Natural killer cell (primary cell): Measurements from ENCODE around the gene SEMA6A. TPM values are rescaled to one million over a fixed set of nuclear protein-coding genes. Genes with fewer than 3 reads are reported as not detected.
"Not testable (repeated sequence)": the region's sequence is repeated elsewhere in the genome, so short reads cannot be mapped to it uniquely, and the experiment has no call there.

Source experiments
- ATAC-seq, 3 donors: fragments of 150-1000 bp in 2 of 3; fragments of 200-7000 bp in 1 of 3; cut with Tn5 transposase; 1 replicate in 1 of 3; 2 replicates in 2 of 3; pipeline ENCODE4 v1.10.0; 2021; ENCODE audit warnings: mild to moderate bottlenecking in 2 of 3, moderate library complexity in 2 of 3
- DNase-seq, 2 donors: peaks; one replicate each; pipeline versions ENCODE4 v3.0.0 to v3.0.0-alpha.2; 2013 to 2021; ENCODE audit warnings: mixed read lengths in 1 of 2
- H3K27ac ChIP-seq: one replicate; pipeline ENCODE4 v1.5.1; 2013; ENCODE audit warnings: mild to moderate bottlenecking, low read length
- H3K27me3 ChIP-seq: one replicate; pipeline ENCODE4 v1.6.1; 2013; ENCODE audit warnings: low read length; ENCODE audit not compliant: control insufficient read depth, insufficient read depth
- H3K36me3 ChIP-seq: one replicate; pipeline ENCODE4 v1.6.1; 2013; ENCODE audit warnings: low read length; ENCODE audit not compliant: control insufficient read depth, insufficient read depth
- H3K4me1 ChIP-seq: one replicate; pipeline ENCODE4 v1.6.1; 2013; ENCODE audit warnings: low read length; ENCODE audit not compliant: control insufficient read depth, insufficient read depth
- H3K4me3 ChIP-seq: one replicate; pipeline ENCODE4 v1.5.1; 2013; ENCODE audit warnings: low read length
- H3K9me3 ChIP-seq: one replicate; pipeline ENCODE4 v1.6.1; 2013; ENCODE audit warnings: low read length; ENCODE audit not compliant: control insufficient read depth, insufficient read depth
- H3K27ac Mint-ChIP-seq, 2 donors: one replicate each; pipeline ENCODE4 v1.8.0; 2022; ENCODE audit warnings: mild to moderate bottlenecking in 2 of 2, mixed read lengths in 2 of 2, moderate library complexity in 1 of 2
- H3K27me3 Mint-ChIP-seq, 2 donors: one replicate each; pipeline ENCODE4 v1.8.0; 2022; ENCODE audit warnings: low read depth in 2 of 2, mixed read lengths in 2 of 2
- H3K36me3 Mint-ChIP-seq: one replicate; pipeline ENCODE4 v1.8.0; 2022; ENCODE audit warnings: mixed read lengths
- H3K4me1 Mint-ChIP-seq, 2 donors: one replicate each; pipeline ENCODE4 v1.8.0; 2022; ENCODE audit warnings: mixed read lengths in 2 of 2
- H3K4me3 Mint-ChIP-seq: one replicate; pipeline ENCODE4 v1.8.0; 2022; ENCODE audit warnings: mild to moderate bottlenecking, moderate library complexity, mixed read lengths
- H3K9me3 Mint-ChIP-seq, 2 donors: one replicate each; pipeline ENCODE4 v1.8.0; 2022; ENCODE audit warnings: mixed read lengths in 2 of 2
- WGBS: methylation state at CpG from one replicate; pipeline ENCODE4 v1.1.7; 2013; ENCODE audit warnings: missing lambda C conversion rate; ENCODE audit not compliant: insufficient coverage; 5-methylcytosine and 5-hydroxymethylcytosine counted together
- intact Hi-C: fragments of 100-400 bp; cut with micrococcal nuclease; formaldehyde crosslinking; loops from one replicate; pipeline ENCODE4 v1.14.2; 2022
- total RNA-seq, 4 donors: library from RNA; stranded (reverse); fragments of 120-200 nt in 1 of 4; gene quantifications; one replicate each; pipeline versions ENCODE4 v1.2.3 to v1.2.4, GENCODE V29; 2013 to 2022
- TF ChIP-seq, protein P1 (sequence below): fragments of 200-600 bp; IDR thresholded peaks from one replicate; pipeline ENCODE4 v1.8.0; 2022; ENCODE audit warnings: antibody characterized with exemption

SEMA6A gene
- total RNA-seq, 3 donors from 2014 or later (not counting 1 experiment from before 2014, with no cell fraction given), result not detected

DNA sequence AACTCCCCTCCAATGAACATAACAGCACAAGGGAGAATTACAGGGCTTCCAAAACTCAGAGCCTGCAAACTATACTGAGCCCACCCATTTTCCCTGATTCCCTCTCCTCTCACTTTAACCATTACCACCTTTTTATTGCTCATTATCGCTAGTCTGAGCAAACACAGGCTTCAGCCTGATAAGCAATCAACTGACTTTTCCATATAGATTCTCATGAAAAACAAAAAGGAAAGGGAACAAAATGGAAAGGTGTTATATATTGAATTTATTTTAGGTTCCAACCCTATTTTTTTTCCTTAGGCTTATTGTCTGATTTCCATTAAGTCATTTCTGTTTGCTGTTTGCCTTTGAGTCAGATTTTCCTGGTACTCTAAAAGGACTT is 27.9 kb downstream of the SEMA6A start:
- TF ChIP-seq, protein P1, sequence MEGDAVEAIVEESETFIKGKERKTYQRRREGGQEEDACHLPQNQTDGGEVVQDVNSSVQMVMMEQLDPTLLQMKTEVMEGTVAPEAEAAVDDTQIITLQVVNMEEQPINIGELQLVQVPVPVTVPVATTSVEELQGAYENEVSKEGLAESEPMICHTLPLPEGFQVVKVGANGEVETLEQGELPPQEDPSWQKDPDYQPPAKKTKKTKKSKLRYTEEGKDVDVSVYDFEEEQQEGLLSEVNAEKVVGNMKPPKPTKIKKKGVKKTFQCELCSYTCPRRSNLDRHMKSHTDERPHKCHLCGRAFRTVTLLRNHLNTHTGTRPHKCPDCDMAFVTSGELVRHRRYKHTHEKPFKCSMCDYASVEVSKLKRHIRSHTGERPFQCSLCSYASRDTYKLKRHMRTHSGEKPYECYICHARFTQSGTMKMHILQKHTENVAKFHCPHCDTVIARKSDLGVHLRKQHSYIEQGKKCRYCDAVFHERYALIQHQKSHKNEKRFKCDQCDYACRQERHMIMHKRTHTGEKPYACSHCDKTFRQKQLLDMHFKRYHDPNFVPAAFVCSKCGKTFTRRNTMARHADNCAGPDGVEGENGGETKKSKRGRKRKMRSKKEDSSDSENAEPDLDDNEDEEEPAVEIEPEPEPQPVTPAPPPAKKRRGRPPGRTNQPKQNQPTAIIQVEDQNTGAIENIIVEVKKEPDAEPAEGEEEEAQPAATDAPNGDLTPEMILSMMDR, result no peak
- whole genome bisulfite sequencing, result 100% methylated on average over 1 of the region's 1 CpG
- peaks cover 4 to 6% of the 10 kb centered on the region in 2 donors for H3K9me3 Mint-ChIP-seq
- no peak overlapping the region for H3K27ac ChIP-seq
- intact Hi-C loops, result no loop called here
- peaks cover 0 to 3% of the 10 kb centered on the region in 2 donors for H3K27me3 Mint-ChIP-seq
- no peak overlapping the region for H3K27ac Mint-ChIP-seq
- no peak overlapping the region for H3K4me3 Mint-ChIP-seq
- no peaks in the 10 kb centered on the region for H3K4me1 ChIP-seq
- DNase-seq (no peak), ATAC-seq (no peak)
- peaks cover 4% of the 10 kb centered on the region for H3K27me3 ChIP-seq
- no peaks in the 10 kb centered on the region for H3K36me3 ChIP-seq
- no peak overlapping the region for H3K4me3 ChIP-seq
- H3K9me3 ChIP-seq, result peaks cover 14% of the 10 kb centered on the region
- H3K4me1 Mint-ChIP-seq, result no peaks in the 10 kb centered on the region
- H3K36me3 Mint-ChIP-seq, result no peaks in the 10 kb centered on the region

DNA sequence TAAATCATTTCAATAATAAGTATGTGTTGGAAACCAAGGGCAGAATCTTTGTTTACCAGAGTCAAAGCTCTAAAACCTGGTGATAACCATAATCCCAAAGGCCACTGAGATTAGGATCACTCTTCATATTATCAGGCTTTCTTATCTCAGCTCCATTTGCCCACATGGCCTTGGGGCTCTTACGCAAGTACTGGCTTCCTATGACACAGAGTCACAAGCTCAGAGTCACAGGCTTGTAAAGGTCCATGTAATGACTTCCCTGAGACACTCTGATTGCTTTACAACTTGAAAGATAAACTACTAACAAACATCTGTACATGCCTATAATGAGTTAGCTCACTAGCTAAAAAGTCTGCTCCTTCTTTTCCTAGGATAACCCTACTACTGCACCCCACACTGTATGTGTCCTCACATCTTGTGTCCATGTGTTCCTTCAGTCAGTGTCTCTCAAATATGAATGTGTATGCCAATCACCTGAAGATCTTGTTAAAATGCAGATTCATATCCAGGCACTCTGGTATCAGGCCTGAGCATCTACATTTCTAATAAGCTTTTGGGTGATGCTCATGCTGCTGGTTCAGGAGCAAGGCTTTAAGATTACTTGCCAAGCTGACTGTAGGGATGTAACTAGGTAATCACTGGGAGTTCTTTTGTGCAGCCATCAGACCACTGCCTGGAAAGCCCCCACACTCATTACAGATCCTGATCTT is 28.4 kb downstream of the SEMA6A start:
- TF ChIP-seq, protein P1, result no peak
- Mint-ChIP-seq H3K4me1 (no peaks in the 10 kb centered on the region), H3K9me3 (peaks cover 4 to 6% of the 10 kb centered on the region in 2 donors), H3K4me3 (no peak overlapping the region), H3K27me3 (peaks cover 0 to 3% of the 10 kb centered on the region in 2 donors), H3K27ac (no peak overlapping the region), H3K36me3 (no peaks in the 10 kb centered on the region)
- H3K36me3 ChIP-seq, result no peaks in the 10 kb centered on the region
- H3K9me3 ChIP-seq, result peaks cover 14% of the 10 kb centered on the region
- peaks cover 4% of the 10 kb centered on the region for H3K27me3 ChIP-seq
- 100% methylated on average over 1 of the region's 1 CpG for WGBS
- ATAC-seq, result no peak
- DNase-seq, result no peak
- intact Hi-C loops, result no loop called here
- H3K4me1 ChIP-seq, result no peaks in the 10 kb centered on the region
- H3K27ac ChIP-seq, result no peak overlapping the region
- H3K4me3 ChIP-seq, result no peak overlapping the region

DNA sequence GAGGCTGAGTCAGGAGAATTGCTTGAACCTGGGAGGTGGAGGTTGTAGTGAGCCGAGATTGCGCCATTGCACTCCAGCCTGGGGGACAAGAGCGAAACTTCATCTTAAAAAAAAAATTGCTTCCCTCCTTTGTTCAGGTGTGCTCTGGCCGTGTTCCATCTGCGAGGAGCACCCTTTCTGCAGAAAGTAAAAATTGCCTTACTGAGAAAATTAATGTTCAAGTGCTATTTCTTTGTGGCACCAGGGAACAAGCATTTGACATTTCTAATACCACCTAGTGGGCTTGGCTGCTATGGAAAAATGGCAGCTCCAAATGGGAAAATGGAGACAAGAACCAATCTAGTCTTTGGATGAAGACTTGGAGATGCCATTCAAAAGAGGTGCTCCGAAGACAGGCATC is 29.2 kb downstream of the SEMA6A start:
- DNase-seq, H3K27me3 Mint-ChIP-seq, H3K4me3 Mint-ChIP-seq, ATAC-seq, H3K9me3 Mint-ChIP-seq, H3K4me1 Mint-ChIP-seq, H3K27ac ChIP-seq, H3K36me3 Mint-ChIP-seq, H3K27ac Mint-ChIP-seq, H3K4me1 ChIP-seq, H3K4me3 ChIP-seq, H3K36me3 ChIP-seq, intact Hi-C loops, H3K27me3 ChIP-seq: not testable (repeated sequence)
- peaks cover 14% of the 10 kb centered on the region for H3K9me3 ChIP-seq
- 96% methylated on average over 6 of the region's 6 CpGs for WGBS

DNA sequence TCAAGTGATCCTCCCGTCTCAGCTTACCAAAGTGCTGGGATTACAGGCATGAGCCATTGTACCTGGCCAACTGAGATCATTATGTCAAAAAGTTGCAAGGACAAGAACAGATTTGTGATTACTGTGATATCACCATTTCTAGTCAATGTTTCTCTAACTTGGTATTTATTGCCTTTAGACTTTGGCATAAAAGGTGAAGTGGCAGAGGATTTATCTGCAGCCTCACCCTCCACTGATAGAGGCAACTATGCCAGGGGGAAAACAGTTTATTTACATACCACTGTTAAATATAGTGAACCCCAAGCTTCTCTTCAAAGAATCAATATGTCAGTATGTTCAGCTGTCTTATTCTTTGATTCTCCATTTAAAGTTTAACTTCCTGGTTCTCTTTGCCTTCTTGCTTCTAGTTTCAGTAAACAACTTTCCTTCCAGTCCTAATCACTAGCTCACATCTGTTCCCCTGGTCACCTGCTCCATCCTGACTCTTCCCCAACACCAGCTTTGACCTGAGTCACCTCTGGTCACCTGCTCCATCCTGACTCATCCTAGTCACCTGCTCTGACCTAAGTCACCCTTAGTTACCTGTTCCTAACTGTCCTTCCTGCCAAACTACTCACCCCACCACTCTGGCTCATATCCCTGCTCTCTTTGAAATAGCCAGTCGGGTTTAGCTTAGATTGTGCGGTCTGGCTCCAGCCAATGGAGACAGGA is 29.9 kb downstream of the SEMA6A start:
- no peak overlapping the region for H3K27ac Mint-ChIP-seq
- no peaks in the 10 kb centered on the region for H3K36me3 Mint-ChIP-seq
- peaks cover 4% of the 10 kb centered on the region for H3K27me3 ChIP-seq
- no peak overlapping the region for H3K4me3 Mint-ChIP-seq
- TF ChIP-seq, protein P1, result no peak
- DNase-seq (no peak), ATAC-seq (no peak)
- H3K9me3 Mint-ChIP-seq, result peaks cover 4 to 6% of the 10 kb centered on the region in 2 donors
- H3K9me3 ChIP-seq, result peaks cover 14% of the 10 kb centered on the region
- intact Hi-C loops, result no loop called here
- H3K36me3 ChIP-seq, result no peaks in the 10 kb centered on the region
- no peaks in the 10 kb centered on the region for H3K4me1 ChIP-seq
- WGBS, result 91% methylated on average over 3 of the region's 3 CpGs
- H3K4me3 ChIP-seq, result no peak overlapping the region
- H3K27ac ChIP-seq, result no peak overlapping the region
- no peaks in the 10 kb centered on the region for H3K4me1 Mint-ChIP-seq
- peaks cover 0 to 3% of the 10 kb centered on the region in 2 donors for H3K27me3 Mint-ChIP-seq
